GM12878 (cell line): ENCODE measurements around the gene KIFC1. TPM values are rescaled to one million over a fixed set of nuclear protein-coding genes. Genes with fewer than 3 reads are reported as not detected.

Experiments used
- ATF3 ChIP-seq: IDR thresholded peaks from 2 replicates; pipeline ENCODE4 v1.6.1; 2011; ENCODE audit warnings: low read depth, mild to moderate bottlenecking, low read length, moderate library complexity, borderline replicate concordance; ENCODE audit errors: extremely low read depth
- CHD2 ChIP-seq: IDR thresholded peaks from 2 replicates; pipeline ENCODE4 v1.6.1; 2011; ENCODE audit warnings: low read depth, low read length, improper control_type of control experiment, borderline replicate concordance
- DPF2 ChIP-seq: fragments of 450-650 bp; IDR thresholded peaks from 2 replicates; pipeline ENCODE4 v1.6.1; 2017; ENCODE audit warnings: mild to moderate bottlenecking
- EED ChIP-seq: sonication (generic); IDR thresholded peaks from 2 replicates; pipeline ENCODE4 v1.6.1; 2016; ENCODE audit warnings: antibody characterized with exemption, low read depth
- ELK1 ChIP-seq: IDR thresholded peaks from 2 replicates; pipeline ENCODE4 v1.6.1; 2012; ENCODE audit warnings: low read depth, low read length, improper control_type of control experiment
- FOXM1 ChIP-seq: IDR thresholded peaks from 2 replicates; pipeline ENCODE4 v1.6.1; 2012; ENCODE audit warnings: low read depth, mild to moderate bottlenecking, inconsistent platforms, low read length, moderate library complexity
- GATAD2B ChIP-seq: fragments of 450-650 bp; conservative IDR thresholded peaks from 2 replicates; pipeline ENCODE4 v1.6.1; 2017; ENCODE audit warnings: low read depth, mild to moderate bottlenecking, moderate library complexity
- IRF3 ChIP-seq: fragments of 450-650 bp; IDR thresholded peaks from 2 replicates; pipeline ENCODE4 v1.6.1; 2014; ENCODE audit warnings: mild to moderate bottlenecking
- IRF4 ChIP-seq: IDR thresholded peaks from 2 replicates; pipeline ENCODE4 v1.6.1; 2011; ENCODE audit warnings: low read depth, low read length
- KLF5 ChIP-seq: fragments of 450-650 bp; IDR thresholded peaks from 2 replicates; pipeline ENCODE4 v1.6.1; 2014; ENCODE audit warnings: mild to moderate bottlenecking; ENCODE audit not compliant: partially characterized antibody
- MAX ChIP-seq: IDR thresholded peaks from 2 replicates; pipeline ENCODE4 v1.6.1; 2012; ENCODE audit warnings: low read depth, low read length, improper control_type of control experiment
- MTA2 ChIP-seq: fragments of 450-650 bp; IDR thresholded peaks from 2 replicates; pipeline ENCODE4 v1.6.1; 2016; ENCODE audit warnings: low read depth, mild to moderate bottlenecking, moderate library complexity
- MXI1 ChIP-seq: fragments of 150-350 bp; IDR thresholded peaks from 2 replicates; pipeline ENCODE4 v1.6.1; 2011; ENCODE audit warnings: low read depth, mild to moderate bottlenecking, inconsistent platforms, low read length, improper control_type of control experiment
- MYC ChIP-seq: IDR thresholded peaks from 2 replicates; pipeline ENCODE4 v1.6.1; 2011; ENCODE audit warnings: mild to moderate bottlenecking, low read length, moderate library complexity, inconsistent platforms; ENCODE audit not compliant: insufficient read depth, insufficient replicate concordance, insufficient read length, severe bottlenecking
- PAX5 ChIP-seq: IDR thresholded peaks from 2 replicates; pipeline ENCODE4 v1.6.1; 2011; ENCODE audit warnings: low read depth, low read length, borderline replicate concordance
- PBX3 ChIP-seq: IDR thresholded peaks from 2 replicates; pipeline ENCODE4 v1.6.1; 2011; ENCODE audit warnings: mild to moderate bottlenecking, low read depth, low read length, moderate library complexity; ENCODE audit not compliant: insufficient replicate concordance
- POLR2AphosphoS2 ChIP-seq: IDR thresholded peaks from 2 replicates; pipeline ENCODE4 v1.6.1; 2011; ENCODE audit warnings: low read depth, mild to moderate bottlenecking, low read length, improper control_type of control experiment, moderate library complexity
- RELB ChIP-seq: fragments of 450-650 bp; IDR thresholded peaks from 2 replicates; pipeline ENCODE4 v1.6.1; 2017; ENCODE audit warnings: low read depth, mild to moderate bottlenecking, moderate library complexity
- RUNX3 ChIP-seq: IDR thresholded peaks from 2 replicates; pipeline ENCODE4 v1.6.1; 2012; ENCODE audit warnings: low read length, inconsistent platforms
- SMAD5 ChIP-seq: IDR thresholded peaks from 2 replicates; pipeline ENCODE4 v1.6.1; 2016; ENCODE audit warnings: antibody characterized with exemption, low read depth
- SMARCA5 ChIP-seq: fragments of 450-650 bp; IDR thresholded peaks from 2 replicates; pipeline ENCODE4 v1.6.1; 2017; ENCODE audit warnings: mild to moderate bottlenecking
- SMC3 ChIP-seq: IDR thresholded peaks from 2 replicates; pipeline ENCODE4 v1.6.1; 2011; ENCODE audit warnings: low read length, improper control_type of control experiment, borderline replicate concordance
- SRF ChIP-seq, 2 experiments: IDR thresholded peaks; 2 replicates each; pipeline ENCODE4 v1.6.1; 2011; ENCODE audit warnings: low read depth in 2 of 2, low read length in 2 of 2, mild to moderate bottlenecking in 1 of 2, moderate library complexity in 1 of 2
- ZNF217 ChIP-seq: fragments of 450-650 bp; IDR thresholded peaks from 2 replicates; pipeline ENCODE4 v1.6.1; 2017; ENCODE audit warnings: antibody characterized with exemption, mild to moderate bottlenecking
- ZNF274 ChIP-seq: IDR thresholded peaks from one replicate; pipeline ENCODE4 v1.8.0; 2011; ENCODE audit not compliant: insufficient read length, insufficient read depth
- polyA plus RNA-seq, 11 experiments: library from polyadenylated mRNA; depleted of rRNA in 4 of 11; unstranded in 6 of 11; stranded (reverse) in 5 of 11; fragments of >200 nt; fragmentation: Nextera tagmentation in 4 of 11; fragmentation: Illumina TruSeq in 1 of 11; extraction: Ambion mirVana in 4 of 11; extraction: Trizol in 1 of 11; gene quantifications; 1 replicate in 1 of 11; 2 replicates in 10 of 11; pipeline versions ENCODE4 v1.2.1 to v1.2.3, GENCODE V29; 2011 to 2016; ENCODE audit warnings: inconsistent platforms in 2 of 11, missing spikeins in 2 of 11, low read depth in 1 of 11
- total RNA-seq, 4 experiments: library from RNA; depleted of rRNA in 3 of 4; stranded (reverse); fragments of >200 nt in 3 of 4; fragmentation: Illumina TruSeq in 1 of 4; extraction: Trizol in 1 of 4; gene quantifications; 2 replicates each; pipeline versions ENCODE4 v1.2.1 to v1.2.3, GENCODE V29; 2013 to 2021

Gene KIFC1
- total and polyA plus RNA-seq, 10 of the 15 experiments (the other 5 are each of a cell fraction or from before 2014, with no cell fraction given), result 1.8 to 87.4 (median 54.4) TPM

- no peak for TF ChIP-seq PAX5
- TF ChIP-seq EED, result peak; percentile 26; the same call in 1 of the 2 replicates
- no peak for TF ChIP-seq PBX3
- no peak; the same call in 1 of the 2 replicates for TF ChIP-seq MXI1
- no peak for TF ChIP-seq MYC
- TF ChIP-seq SMARCA5, result peak; percentile 34; the same call in 1 of the 2 replicates
- TF ChIP-seq POLR2AphosphoS2, result no peak
- TF ChIP-seq CHD2, result no peak
- 0 out of 2 replicates have a peak, but pooled peaks have one; percentile 5 for TF ChIP-seq RELB
- no peak for TF ChIP-seq RUNX3
- no peak for TF ChIP-seq MTA2
- no peak for TF ChIP-seq ATF3
- TF ChIP-seq IRF3, result no peak
- peak; percentile 36; the same call in 1 of the 2 replicates for TF ChIP-seq SMC3
- TF ChIP-seq KLF5, result no peak
- no peak for TF ChIP-seq FOXM1
- no peak for TF ChIP-seq GATAD2B
- TF ChIP-seq ZNF274, result no peak
- no peak for TF ChIP-seq IRF4
- no peak for TF ChIP-seq ZNF217
- peak; percentile 75; the same call in 1 of the 2 replicates for TF ChIP-seq MAX
- TF ChIP-seq SMAD5, result no peak
- TF ChIP-seq DPF2, result no peak
- TF ChIP-seq SRF (IDR thresholded peaks at IDR 0.05; ENCODE audit: low read depth in 2 of 2, low read length in 2 of 2), result no peak
- TF ChIP-seq ELK1, result no peak
Observed at GRCh38 chr6:33425668-33426577, 34.3 kb downstream of the KIFC1 start (continued).
